ENCODE measurements around the gene PPP2R2D.

Gene PPP2R2D

GRCh38 chr10:131996466-131997365 lies 95.9 kb downstream of the PPP2R2D start:
- DNase-seq (ENCODE audit: low read depth, low spot score): no peak
- ChIA-PET POLR2A (no interaction called here), CTCF (interaction anchor here (1.7 to 2.4 kb wide), 2 partner anchors 26 to 111 kb away, joined by 6 to 12 read pairs; no protein-coding TSS in a partner anchor)
- no peak overlapping the region for H3K4me3 ChIP-seq (ENCODE audit: low read depth, low read length)
- TF ChIP-seq, protein P1, sequence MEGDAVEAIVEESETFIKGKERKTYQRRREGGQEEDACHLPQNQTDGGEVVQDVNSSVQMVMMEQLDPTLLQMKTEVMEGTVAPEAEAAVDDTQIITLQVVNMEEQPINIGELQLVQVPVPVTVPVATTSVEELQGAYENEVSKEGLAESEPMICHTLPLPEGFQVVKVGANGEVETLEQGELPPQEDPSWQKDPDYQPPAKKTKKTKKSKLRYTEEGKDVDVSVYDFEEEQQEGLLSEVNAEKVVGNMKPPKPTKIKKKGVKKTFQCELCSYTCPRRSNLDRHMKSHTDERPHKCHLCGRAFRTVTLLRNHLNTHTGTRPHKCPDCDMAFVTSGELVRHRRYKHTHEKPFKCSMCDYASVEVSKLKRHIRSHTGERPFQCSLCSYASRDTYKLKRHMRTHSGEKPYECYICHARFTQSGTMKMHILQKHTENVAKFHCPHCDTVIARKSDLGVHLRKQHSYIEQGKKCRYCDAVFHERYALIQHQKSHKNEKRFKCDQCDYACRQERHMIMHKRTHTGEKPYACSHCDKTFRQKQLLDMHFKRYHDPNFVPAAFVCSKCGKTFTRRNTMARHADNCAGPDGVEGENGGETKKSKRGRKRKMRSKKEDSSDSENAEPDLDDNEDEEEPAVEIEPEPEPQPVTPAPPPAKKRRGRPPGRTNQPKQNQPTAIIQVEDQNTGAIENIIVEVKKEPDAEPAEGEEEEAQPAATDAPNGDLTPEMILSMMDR (IDR thresholded peaks at IDR 0.05; ENCODE audit: insufficient read depth, low read length, missing control alignments): no peak

DNA sequence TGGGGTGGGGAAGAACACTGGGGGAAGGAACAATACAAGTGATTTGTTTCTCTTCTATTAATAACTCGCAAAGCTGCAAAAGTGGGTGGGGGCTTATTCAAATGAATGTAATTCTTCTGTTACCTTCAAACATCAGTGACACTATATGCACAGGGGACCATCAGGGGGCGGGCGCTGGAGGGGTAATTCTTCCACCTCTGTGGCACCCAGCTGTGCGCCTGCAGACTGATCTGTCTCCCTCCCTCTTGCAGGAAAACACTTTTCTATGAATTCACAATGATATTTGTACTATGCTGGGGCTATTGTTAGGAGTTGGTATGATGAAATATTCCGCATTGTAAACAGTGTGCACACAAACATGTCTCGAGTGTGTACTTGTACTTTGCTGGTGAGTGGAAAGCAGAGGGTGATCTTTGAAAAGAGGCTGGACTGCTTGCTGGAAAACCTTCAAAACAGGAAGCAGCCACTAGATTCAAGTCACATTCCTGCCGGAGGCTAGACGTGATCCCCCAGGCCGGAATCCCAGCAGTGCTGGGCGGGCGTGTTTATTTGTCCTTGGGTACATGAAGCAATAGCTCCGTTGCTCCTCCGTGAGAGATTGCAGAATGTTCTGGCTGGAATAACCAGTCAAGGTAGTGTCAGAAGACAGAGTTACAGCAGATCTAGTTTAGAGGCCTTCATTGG lies 96.7 kb downstream of the PPP2R2D start:
- ChIA-PET CTCF (interaction anchor here (1.7 to 2.4 kb wide), 2 partner anchors 25 to 112 kb away, joined by 6 to 12 read pairs; no protein-coding TSS in a partner anchor), POLR2A (interaction anchor here (1.4 kb wide), 1 partner anchor 16 kb away, joined by 3 read pairs; the partner anchor contains the start of gene BNIP3)
- TF ChIP-seq, protein P1 (IDR thresholded peaks at IDR 0.05; ENCODE audit: insufficient read depth, low read length, missing control alignments): no peak
- peak; percentile 33 for DNase-seq (ENCODE audit: low read depth, low spot score)
- no peak overlapping the region for H3K4me3 ChIP-seq (ENCODE audit: low read depth, low read length)

GRCh38 chr10:131998050-131998844 lies 97.4 kb downstream of the PPP2R2D start:
- TF ChIP-seq, protein P1 (IDR thresholded peaks at IDR 0.05; ENCODE audit: insufficient read depth, low read length, missing control alignments): no peak
- no peak overlapping the region for H3K4me3 ChIP-seq (ENCODE audit: low read depth, low read length)
- ChIA-PET POLR2A (interaction anchor here (1.4 kb wide), 1 partner anchor 16 kb away, joined by 3 read pairs; the partner anchor contains the start of gene BNIP3), CTCF (interaction anchor here (1.6 to 2.4 kb wide), 3 partner anchors 23 to 113 kb away, joined by 3 to 12 read pairs (median 6); no protein-coding TSS in a partner anchor)
- no peak for DNase-seq (ENCODE audit: low read depth, low spot score)

DNA sequence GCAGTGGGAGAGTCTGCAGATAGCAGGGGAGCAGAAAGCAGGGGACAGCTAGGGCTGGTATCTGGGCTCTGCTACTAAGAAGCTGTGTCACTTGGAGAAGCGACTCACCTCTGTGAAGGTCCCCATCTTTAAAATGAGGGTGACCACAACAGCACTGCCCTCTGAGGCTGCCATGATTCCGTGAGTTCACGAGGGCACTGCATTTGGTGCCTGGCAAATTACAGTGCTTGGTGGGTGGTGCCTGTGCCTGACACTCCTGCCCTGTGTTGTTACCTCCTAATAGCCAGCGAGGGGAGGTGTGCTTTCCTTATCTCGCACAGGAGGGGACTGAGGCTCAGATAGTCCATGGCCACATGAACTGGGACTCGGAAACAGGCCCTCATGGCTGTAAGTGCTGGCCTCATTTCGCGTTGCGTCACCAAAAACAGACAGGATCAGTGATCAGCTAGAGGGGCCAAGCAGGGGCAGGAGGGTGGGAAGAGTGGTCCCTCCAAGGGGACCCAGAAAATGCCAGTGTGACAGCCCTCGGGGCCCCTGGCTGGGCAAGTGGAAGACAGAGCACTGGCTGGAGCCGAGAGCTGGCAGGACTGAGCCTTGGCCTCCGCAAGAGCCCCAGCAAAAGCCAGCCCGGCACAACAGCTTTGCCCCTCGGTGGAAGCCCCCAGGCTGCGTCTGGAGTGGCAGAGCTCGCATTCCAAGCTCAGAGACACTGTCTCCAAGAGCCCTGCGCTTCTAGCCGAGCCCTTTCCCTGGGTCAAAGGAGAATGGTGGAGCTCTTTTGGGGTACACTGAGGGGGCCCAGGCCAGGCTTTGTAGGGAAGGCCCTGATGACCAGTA lies 98.3 kb downstream of the PPP2R2D start:
- no peak overlapping the region for H3K4me3 ChIP-seq (ENCODE audit: low read depth, low read length)
- ChIA-PET CTCF (interaction anchor here (1.6 to 2.9 kb wide), 2 partner anchors 22 to 24 kb away, joined by 3 to 17 read pairs; no protein-coding TSS in a partner anchor), POLR2A (interaction anchor here (1.4 kb wide), 1 partner anchor 17 kb away, joined by 3 read pairs; the partner anchor contains the start of gene BNIP3)
- DNase-seq (ENCODE audit: low read depth, low spot score): no peak
- TF ChIP-seq, protein P1 (IDR thresholded peaks at IDR 0.05; ENCODE audit: insufficient read depth, low read length, missing control alignments): no peak

GRCh38 chr10:132001238-132001972 lies 100.6 kb downstream of the PPP2R2D start:
- ChIA-PET POLR2A (no interaction called here), CTCF (interaction anchor here (0.9 to 2.9 kb wide), 2 partner anchors 21 to 116 kb away, joined by 3 to 17 read pairs; no protein-coding TSS in a partner anchor)
- DNase-seq (ENCODE audit: low read depth, low spot score): no peak
- H3K4me3 ChIP-seq (ENCODE audit: low read depth, low read length): no peak overlapping the region
- TF ChIP-seq, protein P1 (IDR thresholded peaks at IDR 0.05; ENCODE audit: insufficient read depth, low read length, missing control alignments): no peak
